Panc1 (cell line): ENCODE results near the gene LY6G6F. TPM values are rescaled to one million over a fixed set of nuclear protein-coding genes. Genes with fewer than 3 reads are reported as not detected.
"Not testable (repeated sequence)": the region's sequence is repeated elsewhere in the genome, so short reads cannot be mapped to it uniquely, and the experiment has no call there.

Experiments used
- ATAC-seq: fragments of 200-7000 bp; cut with Tn5 transposase; 2 replicates; pipeline ENCODE4 v1.9.1; 2020; ENCODE audit warnings: mild to moderate bottlenecking, moderate library complexity
- BruUV-seq: library from RNA; stranded (reverse); fragments of 400-500 nt; replicated peaks from 2 replicates; lab custom pipeline; 2021; lab: Mats Ljungman, UMichigan
- CTCF ChIA-PET: fragments of 300-600 bp; sonication (Branson Sonifier 250); formaldehyde crosslinking; loops from one replicate; lab custom pipeline; 2022; ENCODE audit warnings: antibody characterized with exemption; lab: Charles Lee
- POLR2A ChIA-PET: fragments of 300-600 bp; sonication (Branson Sonifier 250); formaldehyde crosslinking; loops from one replicate; lab custom pipeline; 2022; ENCODE audit warnings: antibody characterized with exemption; lab: Charles Lee
- DNase-seq: peaks from one replicate; pipeline ENCODE4 v3.0.0-alpha.2; 2010; ENCODE audit warnings: low read depth, low spot score
- H3K27ac ChIP-seq: 2 replicates; pipeline ENCODE4 v1.5.1; 2011; ENCODE audit warnings: mild to moderate bottlenecking, low read length, inconsistent platforms
- H3K27me3 ChIP-seq: fragments of 200-500 bp; sonication (Bioruptor generic); 2 replicates; pipeline ENCODE4 v1.6.0; 2014; ENCODE audit warnings: low read length, inconsistent platforms; ENCODE audit not compliant: control insufficient read depth, insufficient read depth
- H3K36me3 ChIP-seq: fragments of 200-500 bp; sonication (Bioruptor generic); 2 replicates; pipeline ENCODE4 v1.5.1; 2014; ENCODE audit warnings: inconsistent platforms, mild to moderate bottlenecking, low read length, moderate library complexity; ENCODE audit not compliant: control insufficient read depth, insufficient read depth
- H3K4me1 ChIP-seq: 2 replicates; pipeline ENCODE4 v1.5.1; 2011; ENCODE audit warnings: inconsistent platforms, mild to moderate bottlenecking, low read length, moderate library complexity; ENCODE audit not compliant: control insufficient read depth, insufficient read depth
- H3K4me3 ChIP-seq, 2 experiments: 2 replicates each; pipeline ENCODE4 v1.5.1; 2011 to 2012; ENCODE audit warnings: low read depth in 2 of 2, low read length in 2 of 2, mild to moderate bottlenecking in 2 of 2, inconsistent platforms in 1 of 2, moderate library complexity in 1 of 2
- H3K9me3 ChIP-seq: fragments of 200-500 bp; sonication (Bioruptor generic); 2 replicates; pipeline ENCODE4 v1.5.1; 2014; ENCODE audit warnings: low read depth, mild to moderate bottlenecking, inconsistent platforms, low read length, moderate library complexity; ENCODE audit not compliant: control insufficient read depth, insufficient read depth
- CTCF ChIP-seq: fragments of 450-650 bp; IDR thresholded peaks from 2 replicates; pipeline ENCODE4 v1.5.1; 2017; ENCODE audit warnings: mild to moderate bottlenecking
- POLR2AphosphoS5 ChIP-seq: IDR thresholded peaks from 2 replicates; pipeline ENCODE4 v1.6.1; 2012; ENCODE audit warnings: mild to moderate bottlenecking, low read depth, low read length, moderate library complexity
- REST ChIP-seq, 2 experiments: IDR thresholded peaks; 2 replicates each; pipeline ENCODE4 v1.6.1; 2011 to 2012; ENCODE audit warnings: low read depth in 2 of 2, control low read depth in 1 of 2, low read length in 1 of 2, mild to moderate bottlenecking in 1 of 2, moderate library complexity in 1 of 2; ENCODE audit not compliant: insufficient read depth in 1 of 2
- SIN3A ChIP-seq: IDR thresholded peaks from 2 replicates; pipeline ENCODE4 v1.6.1; 2012; ENCODE audit warnings: low read depth, mild to moderate bottlenecking, low read length, moderate library complexity, borderline replicate concordance; ENCODE audit not compliant: insufficient read depth
- TCF7L2 ChIP-seq: IDR thresholded peaks from 2 replicates; pipeline ENCODE4 v1.6.1; 2011; ENCODE audit warnings: mild to moderate bottlenecking, low read depth, low read length, inconsistent platforms
- in situ Hi-C: cut with HindIII; loops from 2 replicates; pipeline ENCODE4 v1.10.0; 2016; ENCODE audit warnings: low sequenced_read_pairs, low pct_unique_long_range_greater_than_20kb
- intact Hi-C: fragments of 100-400 bp; cut with micrococcal nuclease; formaldehyde crosslinking; loops from one replicate; pipeline ENCODE4 v1.10.0; 2022; ENCODE audit not compliant: unreplicated experiment
- total RNA-seq: library from RNA; stranded (reverse); gene quantifications from one replicate; pipeline ENCODE4 v1.2.1, GENCODE V29; 2021; ENCODE audit not compliant: unreplicated experiment

The LY6G6F gene
- total RNA-seq, 1 experiment from 2014 or later: not detected

- BruUV-seq: no TSS peak
- DNase-seq (no peak), ATAC-seq (no peak)
- Histone ChIP-seq H3K36me3 (peaks cover 2% of the 10 kb centered on the region; the same call in 1 of the 2 replicates), H3K27me3 (no peaks in the 10 kb centered on the region), H3K4me1 (no peaks in the 10 kb centered on the region; the same call in 1 of the 2 replicates), H3K4me3 (no peak overlapping the region), H3K27ac (no peak overlapping the region), H3K9me3 (no peaks in the 10 kb centered on the region)
- POLR2A ChIA-PET: no interaction called here
- TF ChIP-seq SIN3A: no peak
- no peak for TF ChIP-seq TCF7L2
- TF ChIP-seq REST (IDR thresholded peaks at IDR 0.05; ENCODE audit: insufficient read depth in 1 of 2, low read depth in 2 of 2, low read length in 1 of 2): no peak
- no peak for TF ChIP-seq POLR2AphosphoS5
- TF ChIP-seq CTCF: no peak
- in situ Hi-C loops (no loop called here), intact Hi-C loops (no loop called here)
- CTCF ChIA-PET: no interaction called here
These were observed 1.0 kb downstream of the LY6G6F start for GRCh38 chr6:31707701-31708100.

GRCh38 chr6:31708224-31708623 lies 1.6 kb downstream of the LY6G6F start:
- intact Hi-C loops (no loop called here), in situ Hi-C loops (no loop called here)
- DNase-seq (no peak), ATAC-seq (no peak)
- no peak for TF ChIP-seq REST (IDR thresholded peaks at IDR 0.05; ENCODE audit: insufficient read depth in 1 of 2, low read depth in 2 of 2, low read length in 1 of 2)
- no peak for TF ChIP-seq POLR2AphosphoS5
- no peak for TF ChIP-seq TCF7L2
- no peak for TF ChIP-seq SIN3A
- TF ChIP-seq CTCF: no peak
- no TSS peak for BruUV-seq
- Histone ChIP-seq H3K27me3 (no peaks in the 10 kb centered on the region), H3K27ac (no peak overlapping the region), H3K4me1 (no peaks in the 10 kb centered on the region; the same call in 1 of the 2 replicates), H3K4me3 (no peak overlapping the region), H3K9me3 (no peaks in the 10 kb centered on the region), H3K36me3 (no peaks in the 10 kb centered on the region)
- CTCF ChIA-PET: no interaction called here
- POLR2A ChIA-PET: no interaction called here

GRCh38 chr6:31709157-31709556 lies 2.5 kb downstream of the LY6G6F start:
- intact Hi-C loops, CTCF ChIA-PET, H3K27ac ChIP-seq, H3K4me1 ChIP-seq, H3K27me3 ChIP-seq, DNase-seq, ATAC-seq, H3K9me3 ChIP-seq, BruUV-seq, H3K36me3 ChIP-seq, in situ Hi-C loops, H3K4me3 ChIP-seq: not testable (repeated sequence)
- POLR2A ChIA-PET: interaction anchor here (0.7 kb wide), 2 partner anchors 24 to 163 kb away, joined by 3 read pairs; partner anchors contain the start of gene ATP6V1G2
